Panc1 (cell line): Measurements from ENCODE around the gene UGT2B28. TPM values are rescaled to one million over a fixed set of nuclear protein-coding genes. Genes with fewer than 3 reads are reported as not detected.

ENCODE experiments used
- total RNA-seq: library from RNA; stranded (reverse); gene quantifications from one replicate; pipeline ENCODE4 v1.2.1, GENCODE V29; 2021; ENCODE audit not compliant: unreplicated experiment

Gene UGT2B28
- total RNA-seq, 1 experiment from 2014 or later, result not detected

Other genes starting within 250 kb of the UGT2B28 start
- gene UGT2B7, start 184.0 kb upstream of the UGT2B28 start, total RNA-seq, result not detected
- gene UGT2B11, start 65.7 kb upstream of the UGT2B28 start, total RNA-seq, result not detected
- gene UGT2B4, start 215.4 kb downstream of the UGT2B28 start, total RNA-seq, result 0.13 TPM